Panc1 (cell line): Measurements from ENCODE around the gene RRP12. TPM values are rescaled to one million over a fixed set of nuclear protein-coding genes. Genes with fewer than 3 reads are reported as not detected.
A peak's percentile ranks its signal among the peaks of the same experiment; 100 is the strongest.

Source experiments
- ATAC-seq: fragments of 200-7000 bp; cut with Tn5 transposase; 2 replicates; pipeline ENCODE4 v1.9.1; 2020; ENCODE audit warnings: mild to moderate bottlenecking, moderate library complexity
- BruUV-seq: library from RNA; stranded (reverse); fragments of 400-500 nt; replicated peaks from 2 replicates; lab custom pipeline; 2021; lab: Mats Ljungman, UMichigan
- CTCF ChIA-PET: fragments of 300-600 bp; sonication (Branson Sonifier 250); formaldehyde crosslinking; loops from one replicate; lab custom pipeline; 2022; ENCODE audit warnings: antibody characterized with exemption; lab: Charles Lee
- POLR2A ChIA-PET: fragments of 300-600 bp; sonication (Branson Sonifier 250); formaldehyde crosslinking; loops from one replicate; lab custom pipeline; 2022; ENCODE audit warnings: antibody characterized with exemption; lab: Charles Lee
- DNase-seq: peaks from one replicate; pipeline ENCODE4 v3.0.0-alpha.2; 2010; ENCODE audit warnings: low read depth, low spot score
- H3K27ac ChIP-seq: 2 replicates; pipeline ENCODE4 v1.5.1; 2011; ENCODE audit warnings: mild to moderate bottlenecking, low read length, inconsistent platforms
- H3K27me3 ChIP-seq: fragments of 200-500 bp; sonication (Bioruptor generic); 2 replicates; pipeline ENCODE4 v1.6.0; 2014; ENCODE audit warnings: low read length, inconsistent platforms; ENCODE audit not compliant: control insufficient read depth, insufficient read depth
- H3K36me3 ChIP-seq: fragments of 200-500 bp; sonication (Bioruptor generic); 2 replicates; pipeline ENCODE4 v1.5.1; 2014; ENCODE audit warnings: inconsistent platforms, mild to moderate bottlenecking, low read length, moderate library complexity; ENCODE audit not compliant: control insufficient read depth, insufficient read depth
- H3K4me1 ChIP-seq: 2 replicates; pipeline ENCODE4 v1.5.1; 2011; ENCODE audit warnings: inconsistent platforms, mild to moderate bottlenecking, low read length, moderate library complexity; ENCODE audit not compliant: control insufficient read depth, insufficient read depth
- H3K4me3 ChIP-seq, 2 experiments: 2 replicates each; pipeline ENCODE4 v1.5.1; 2011 to 2012; ENCODE audit warnings: low read depth in 2 of 2, low read length in 2 of 2, mild to moderate bottlenecking in 2 of 2, inconsistent platforms in 1 of 2, moderate library complexity in 1 of 2
- H3K9me3 ChIP-seq: fragments of 200-500 bp; sonication (Bioruptor generic); 2 replicates; pipeline ENCODE4 v1.5.1; 2014; ENCODE audit warnings: low read depth, mild to moderate bottlenecking, inconsistent platforms, low read length, moderate library complexity; ENCODE audit not compliant: control insufficient read depth, insufficient read depth
- CTCF ChIP-seq: fragments of 450-650 bp; IDR thresholded peaks from 2 replicates; pipeline ENCODE4 v1.5.1; 2017; ENCODE audit warnings: mild to moderate bottlenecking
- POLR2AphosphoS5 ChIP-seq: IDR thresholded peaks from 2 replicates; pipeline ENCODE4 v1.6.1; 2012; ENCODE audit warnings: mild to moderate bottlenecking, low read depth, low read length, moderate library complexity
- REST ChIP-seq, 2 experiments: IDR thresholded peaks; 2 replicates each; pipeline ENCODE4 v1.6.1; 2011 to 2012; ENCODE audit warnings: low read depth in 2 of 2, control low read depth in 1 of 2, low read length in 1 of 2, mild to moderate bottlenecking in 1 of 2, moderate library complexity in 1 of 2; ENCODE audit not compliant: insufficient read depth in 1 of 2
- SIN3A ChIP-seq: IDR thresholded peaks from 2 replicates; pipeline ENCODE4 v1.6.1; 2012; ENCODE audit warnings: low read depth, mild to moderate bottlenecking, low read length, moderate library complexity, borderline replicate concordance; ENCODE audit not compliant: insufficient read depth
- TCF7L2 ChIP-seq: IDR thresholded peaks from 2 replicates; pipeline ENCODE4 v1.6.1; 2011; ENCODE audit warnings: mild to moderate bottlenecking, low read depth, low read length, inconsistent platforms
- in situ Hi-C: cut with HindIII; loops from 2 replicates; pipeline ENCODE4 v1.10.0; 2016; ENCODE audit warnings: low sequenced_read_pairs, low pct_unique_long_range_greater_than_20kb
- intact Hi-C: fragments of 100-400 bp; cut with micrococcal nuclease; formaldehyde crosslinking; loops from one replicate; pipeline ENCODE4 v1.10.0; 2022; ENCODE audit not compliant: unreplicated experiment
- total RNA-seq: library from RNA; stranded (reverse); gene quantifications from one replicate; pipeline ENCODE4 v1.2.1, GENCODE V29; 2021; ENCODE audit not compliant: unreplicated experiment

RRP12 gene
- total RNA-seq, 1 experiment from 2014 or later = 94.9 TPM

DNA sequence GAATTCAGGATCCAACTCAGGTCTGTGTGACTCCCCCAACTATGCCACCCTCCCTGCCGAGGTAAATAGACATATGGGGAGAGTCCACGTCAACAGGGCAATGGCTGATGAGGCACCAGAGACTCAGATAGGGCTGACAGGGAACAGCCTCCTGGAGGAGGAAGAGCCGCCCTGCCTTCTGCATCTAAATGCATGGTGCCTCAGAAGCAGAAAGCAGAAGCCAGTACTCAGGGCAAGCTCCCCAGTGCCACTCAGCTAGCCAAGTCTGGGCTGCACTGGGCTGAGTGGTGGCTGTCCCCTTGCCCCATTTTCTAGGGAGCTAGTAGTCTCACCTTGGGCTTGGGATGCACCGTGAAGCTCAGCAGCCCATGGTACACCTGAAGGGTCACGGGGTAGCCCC lies 11.0 kb downstream of the RRP12 start:
- no peaks in the 10 kb centered on the region for H3K9me3 ChIP-seq
- in situ Hi-C loops = no loop called here
- intact Hi-C loops = no loop called here
- no TSS peak for BruUV-seq
- no peak for TF ChIP-seq REST (IDR thresholded peaks at IDR 0.05; ENCODE audit: insufficient read depth in 1 of 2, low read depth in 2 of 2, low read length in 1 of 2)
- no peak for TF ChIP-seq TCF7L2
- no peak for TF ChIP-seq CTCF
- ChIA-PET POLR2A (no interaction called here), CTCF (no interaction called here)
- no peaks in the 10 kb centered on the region for H3K4me1 ChIP-seq
- no peak overlapping the region for H3K4me3 ChIP-seq
- no peak overlapping the region for H3K27ac ChIP-seq
- H3K36me3 ChIP-seq = peaks cover 16% of the 10 kb centered on the region
- no peak for DNase-seq
- no peak for ATAC-seq
- no peaks in the 10 kb centered on the region for H3K27me3 ChIP-seq

- intact Hi-C loops (no loop called here), in situ Hi-C loops (no loop called here)
- DNase-seq = no peak
- peaks cover 16% of the 10 kb centered on the region for H3K36me3 ChIP-seq
- no peak overlapping the region for H3K4me3 ChIP-seq
- TF ChIP-seq TCF7L2 (no peak), CTCF (no peak), SIN3A (no peak), REST (IDR thresholded peaks at IDR 0.05; ENCODE audit: insufficient read depth in 1 of 2, low read depth in 2 of 2, low read length in 1 of 2) (no peak), POLR2AphosphoS5 (no peak)
- H3K4me1 ChIP-seq = no peaks in the 10 kb centered on the region
- H3K27me3 ChIP-seq = no peaks in the 10 kb centered on the region
- BruUV-seq = no TSS peak
- peak; percentile 21; the same call in 1 of the 2 replicates for ATAC-seq
- H3K27ac ChIP-seq = no peak overlapping the region
- H3K9me3 ChIP-seq = no peaks in the 10 kb centered on the region
- ChIA-PET POLR2A (no interaction called here), CTCF (no interaction called here)
Measured at GRCh38 chr10:97388152-97388551, 13.0 kb downstream of the RRP12 start.
